HepG2 (cell line): Measurements from ENCODE around the gene BCAR3.
A peak's percentile ranks its signal among the peaks of the same experiment; 100 is the strongest.

ENCODE experiments used
- ATF1 ChIP-seq: IDR thresholded peaks from 2 replicates; pipeline ENCODE4 v1.6.1; 2016; ENCODE audit warnings: mild to moderate bottlenecking, control low read depth
- CTCF ChIP-seq: sonication (generic); formaldehyde crosslinking; IDR thresholded peaks from 2 replicates; pipeline ENCODE4 v1.5.0; 2020; ENCODE audit warnings: mild to moderate bottlenecking, missing genetic modification reagents, moderate library complexity
- ELF1 ChIP-seq: sonication (generic); formaldehyde crosslinking; IDR thresholded peaks from 2 replicates; pipeline ENCODE4 v1.4.0; 2020; ENCODE audit warnings: missing genetic modification reagents
- EP300 ChIP-seq, 3 experiments: sonication (generic) in 1 of 3; formaldehyde crosslinking in 1 of 3; IDR thresholded peaks; 2 replicates each; pipeline versions ENCODE4 v1.5.1 to v1.6.1; 2011 to 2020; ENCODE audit warnings: low read depth in 2 of 3, low read length in 2 of 3, borderline replicate concordance in 1 of 3, improper control_type of control experiment in 1 of 3, mild to moderate bottlenecking in 1 of 3, missing genetic modification reagents in 1 of 3, moderate library complexity in 1 of 3
- POLR2A ChIP-seq, 2 experiments: IDR thresholded peaks; 2 replicates each; pipeline ENCODE4 v1.6.1; 2011; ENCODE audit warnings: low read depth in 2 of 2, low read length in 2 of 2, mild to moderate bottlenecking in 1 of 2, moderate library complexity in 1 of 2; ENCODE audit not compliant: insufficient read depth in 1 of 2
- POLR2AphosphoS5 ChIP-seq: IDR thresholded peaks from 2 replicates; pipeline ENCODE4 v1.6.1; 2012; ENCODE audit warnings: low read depth, low read length
- SNRNP70 ChIP-seq: fragments of 200-400 bp; formaldehyde crosslinking; IDR thresholded peaks from 2 replicates; pipeline ENCODE4 v1.6.1; 2017; ENCODE audit warnings: mild to moderate bottlenecking, low read depth, low read length, moderate library complexity
- THAP7 ChIP-seq: sonication (generic); formaldehyde crosslinking; IDR thresholded peaks from 2 replicates; pipeline ENCODE4 v1.8.1; 2023; ENCODE audit warnings: mild to moderate bottlenecking, missing genetic modification reagents
- ZBTB1 ChIP-seq: sonication (generic); formaldehyde crosslinking; IDR thresholded peaks from 2 replicates; pipeline ENCODE4 v1.4.0; 2020; ENCODE audit warnings: missing genetic modification reagents, borderline replicate concordance
- ZFP90 ChIP-seq: sonication (generic); formaldehyde crosslinking; IDR thresholded peaks from 2 replicates; pipeline ENCODE4 v1.8.0; 2022; ENCODE audit warnings: missing genetic modification reagents, mild to moderate bottlenecking, inconsistent platforms, borderline replicate concordance
- ZNF501 ChIP-seq: sonication (generic); formaldehyde crosslinking; IDR thresholded peaks from 2 replicates; pipeline ENCODE4 v1.5.1; 2020; ENCODE audit warnings: mild to moderate bottlenecking, moderate library complexity, missing genetic modification reagents
- ZNF552 ChIP-seq: sonication (generic); formaldehyde crosslinking; IDR thresholded peaks from 2 replicates; pipeline ENCODE4 v1.9.0; 2022; ENCODE audit warnings: missing genetic modification reagents, mild to moderate bottlenecking, borderline replicate concordance
- ZNF616 ChIP-seq: sonication (generic); formaldehyde crosslinking; IDR thresholded peaks from 2 replicates; pipeline ENCODE4 v1.5.0; 2020; ENCODE audit warnings: low read depth, mild to moderate bottlenecking, missing genetic modification reagents

- TF ChIP-seq POLR2A (IDR thresholded peaks at IDR 0.05; ENCODE audit: insufficient read depth in 1 of 2, low read depth in 2 of 2, low read length in 2 of 2) (0 out of 4 replicates have a peak, but pooled peaks of 1 of the 2 experiments have one; percentile 4), CTCF (CRISPR knock-in tag) (no peak), ZNF501 (CRISPR knock-in tag) (no peak), POLR2AphosphoS5 (no peak; the same call in 1 of the 2 replicates), SNRNP70 (no peak), ELF1 (CRISPR knock-in tag) (no peak), EP300 (IDR thresholded peaks at IDR 0.05; ENCODE audit: low read depth in 2 of 2, low read length in 2 of 2) (no peak), EP300 (CRISPR knock-in tag; IDR thresholded peaks at IDR 0.05; ENCODE audit: borderline replicate concordance) (no peak), ZNF616 (no peak), THAP7 (CRISPR knock-in tag) (no peak), ZNF552 (CRISPR knock-in tag) (no peak), ATF1 (no peak), ZFP90 (CRISPR knock-in tag) (no peak), ZBTB1 (CRISPR knock-in tag) (no peak)
Observed at GRCh38 chr1:93596329-93597089, 85.1 kb downstream of the BCAR3 start.
